GM19395 (cell line): Measurements from ENCODE around the gene IZUMO1R.
"Not testable (repeated sequence)": the region's sequence is repeated elsewhere in the genome, so short reads cannot be mapped to it uniquely, and the experiment has no call there.

Experiments
- ATAC-seq: cut with Tn5 transposase; IDR thresholded peaks from one replicate; pipeline ENCODE4 v1.9.1; 2021; ENCODE audit warnings: mild to moderate bottlenecking, moderate library complexity; ENCODE audit not compliant: unreplicated experiment

Gene IZUMO1R

DNA sequence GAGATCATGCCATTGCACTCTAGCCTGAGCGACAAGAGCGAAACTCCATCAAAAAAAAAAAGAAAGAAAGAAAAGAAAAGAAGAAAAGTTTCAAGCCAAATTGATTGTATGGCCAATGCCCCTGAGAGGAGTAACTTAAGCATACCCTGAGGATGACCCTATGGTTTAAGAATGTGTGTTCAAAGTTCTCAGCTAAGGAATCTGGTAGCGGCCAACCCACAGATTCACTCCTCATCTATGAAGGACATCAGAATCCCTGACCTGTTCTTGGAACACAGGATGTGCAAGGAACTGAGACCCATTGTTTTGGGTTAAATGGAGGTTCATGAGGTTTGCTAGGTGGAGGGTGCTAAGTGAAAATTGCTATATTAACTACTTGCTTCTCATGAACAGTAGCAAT lies 18.1 kb downstream of the IZUMO1R start:
- no peak for ATAC-seq

DNA sequence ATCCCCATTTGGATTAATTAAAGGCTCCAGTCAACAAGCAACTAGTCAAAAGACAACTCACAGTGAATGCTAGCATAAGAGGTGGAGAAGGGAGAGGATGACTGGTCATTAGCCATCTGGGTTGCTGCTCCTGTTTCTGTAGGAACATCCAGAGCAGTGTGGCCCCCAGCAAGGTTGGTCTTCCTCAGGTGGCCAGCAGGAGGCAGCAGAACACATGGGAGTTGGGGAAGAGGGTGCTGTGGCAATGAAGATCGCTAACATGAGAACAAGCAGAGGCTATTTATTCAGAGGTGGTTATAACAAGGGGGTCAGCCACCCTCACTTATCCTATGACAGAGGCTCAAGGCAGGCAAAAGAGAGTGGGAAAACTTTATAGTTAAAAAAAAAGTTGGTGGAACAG lies 21.3 kb downstream of the IZUMO1R start:
- peak; percentile 88 for ATAC-seq

DNA sequence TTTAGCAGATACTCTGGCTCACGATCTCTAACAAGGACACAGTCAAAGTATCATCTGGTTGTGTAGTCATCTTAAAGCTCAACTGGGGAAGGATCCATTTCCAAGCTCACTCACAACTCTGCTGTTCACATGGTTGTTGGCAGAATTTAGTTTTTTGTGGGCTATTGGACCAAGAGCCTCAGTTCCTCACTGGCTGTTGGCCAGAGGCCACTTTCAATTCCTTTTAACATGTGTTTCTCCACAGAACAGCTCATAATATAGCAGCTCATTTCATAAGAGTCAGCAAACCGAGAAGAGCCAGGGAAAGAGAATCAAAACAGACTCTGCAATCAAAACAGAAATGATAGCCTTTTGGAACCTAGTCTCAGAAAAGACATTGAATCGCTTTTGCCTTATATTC lies 22.6 kb downstream of the IZUMO1R start:
- no peak for ATAC-seq

DNA sequence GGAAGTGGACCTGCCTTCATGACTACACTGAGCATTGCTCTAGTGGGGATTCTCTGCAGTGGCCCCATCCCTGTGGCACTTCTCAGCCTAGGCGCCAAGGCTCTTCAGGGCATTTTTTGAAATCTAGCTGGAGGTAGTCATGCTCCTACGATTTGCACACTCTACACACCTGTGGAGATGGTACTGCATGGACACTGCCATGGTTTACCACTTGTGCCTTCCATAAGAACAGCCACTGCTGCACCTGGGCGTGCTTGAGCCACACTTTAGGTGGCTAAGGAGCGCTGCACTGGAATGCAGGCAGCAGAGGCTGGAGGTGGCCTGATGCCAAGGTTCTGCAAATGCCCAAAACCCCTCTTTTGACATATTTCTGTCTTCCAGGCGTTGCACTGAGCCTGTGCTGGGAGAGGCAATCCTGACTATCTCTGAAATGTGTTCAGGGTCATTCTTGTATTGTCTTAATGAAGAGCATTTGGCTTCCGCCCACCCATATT lies 24.3 kb downstream of the IZUMO1R start:
- ATAC-seq: no peak

DNA sequence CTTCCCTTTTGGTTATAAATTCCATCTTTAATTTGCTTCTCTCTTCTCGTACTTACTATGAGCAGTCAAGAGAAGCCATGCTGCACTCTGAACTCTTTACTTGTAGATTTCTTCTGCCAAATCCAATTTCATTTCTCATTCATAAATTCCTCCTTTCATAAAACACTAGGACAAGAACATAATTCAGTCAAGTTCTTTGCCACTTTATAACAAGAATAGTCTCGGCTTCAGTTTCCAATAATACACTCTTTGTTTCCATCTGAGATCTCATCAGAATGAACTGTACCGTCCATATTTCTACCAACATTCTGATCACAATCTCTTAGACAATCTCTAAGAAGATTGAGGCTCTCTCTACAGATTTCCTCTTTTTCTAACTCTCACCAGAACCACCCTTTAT lies 25.1 kb downstream of the IZUMO1R start:
- no peak for ATAC-seq

DNA sequence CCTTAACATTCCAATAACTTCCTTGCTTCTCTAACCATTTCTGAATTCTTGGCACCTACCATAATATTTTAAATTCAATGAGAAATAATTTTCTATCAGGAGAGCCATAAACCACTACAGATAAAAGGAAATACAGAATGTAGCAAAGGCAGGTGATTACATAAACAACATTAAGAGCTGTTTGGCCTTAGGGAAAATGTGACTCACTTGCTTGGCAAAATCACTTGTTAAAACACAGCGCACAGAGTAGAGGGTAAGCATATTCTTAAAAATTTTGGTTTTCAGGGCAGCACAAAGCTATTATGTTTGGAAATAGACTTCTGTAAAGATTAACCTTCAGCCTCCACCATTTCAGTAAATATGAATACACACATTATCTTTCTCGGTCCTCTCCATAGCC lies 26.4 kb downstream of the IZUMO1R start:
- ATAC-seq: no peak

DNA sequence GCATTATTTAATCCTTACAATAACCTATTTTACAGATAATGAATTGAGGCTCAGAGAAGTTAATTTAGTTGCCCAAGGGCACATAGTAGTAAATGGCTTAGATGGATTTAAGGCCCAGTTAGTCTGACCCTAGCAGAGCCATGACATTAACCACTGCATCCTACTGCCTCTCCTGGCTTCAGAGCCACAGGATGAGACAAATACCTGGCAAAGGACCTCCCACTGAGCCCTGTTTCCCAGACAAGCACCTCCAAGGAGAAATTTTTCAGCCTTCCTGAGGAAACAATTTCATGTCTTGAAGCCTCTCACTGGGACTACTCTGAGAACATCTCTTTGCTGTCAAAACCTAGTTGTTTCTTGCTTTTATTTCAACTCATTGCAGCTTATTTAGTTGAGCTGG lies 28.4 kb downstream of the IZUMO1R start:
- no peak for ATAC-seq

DNA sequence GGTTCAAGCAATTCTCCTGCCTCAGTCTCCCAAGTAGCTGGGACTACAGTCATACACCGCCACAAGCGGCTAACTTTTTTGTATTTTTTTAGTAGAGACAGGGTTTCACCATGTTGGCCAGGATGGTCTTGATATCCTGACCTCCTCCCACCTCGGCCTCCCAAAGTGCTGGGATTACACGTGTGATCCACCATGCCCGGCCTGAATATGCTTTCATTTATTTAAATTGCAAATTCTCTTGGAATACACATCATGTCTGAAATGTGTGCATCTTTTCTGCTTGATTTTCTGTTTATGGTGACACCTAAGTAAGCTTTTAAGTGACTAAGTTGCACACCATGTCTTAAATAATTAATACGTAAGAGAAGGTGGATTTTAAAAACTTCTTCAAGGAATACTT lies 31.7 kb downstream of the IZUMO1R start:
- ATAC-seq: no peak

DNA sequence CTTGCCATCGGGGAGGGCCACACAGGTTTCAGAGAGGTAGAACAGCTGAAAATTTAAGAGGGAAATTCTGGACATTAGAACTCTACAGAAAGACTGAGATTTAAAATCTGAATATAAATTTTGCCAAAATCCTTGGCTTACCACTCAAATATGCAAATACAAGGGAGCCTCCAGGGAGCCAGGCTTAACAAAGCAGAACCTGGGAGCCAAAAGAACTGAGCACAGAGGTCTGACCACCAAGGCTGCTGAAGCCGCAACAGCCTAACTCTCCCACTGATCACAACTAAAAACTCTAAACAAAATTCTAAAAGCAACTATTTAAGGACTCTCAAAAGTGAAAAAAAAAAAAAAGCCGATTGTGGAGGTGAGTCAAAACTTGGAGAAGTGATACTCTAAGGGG lies 34.3 kb downstream of the IZUMO1R start:
- ATAC-seq: no peak

DNA sequence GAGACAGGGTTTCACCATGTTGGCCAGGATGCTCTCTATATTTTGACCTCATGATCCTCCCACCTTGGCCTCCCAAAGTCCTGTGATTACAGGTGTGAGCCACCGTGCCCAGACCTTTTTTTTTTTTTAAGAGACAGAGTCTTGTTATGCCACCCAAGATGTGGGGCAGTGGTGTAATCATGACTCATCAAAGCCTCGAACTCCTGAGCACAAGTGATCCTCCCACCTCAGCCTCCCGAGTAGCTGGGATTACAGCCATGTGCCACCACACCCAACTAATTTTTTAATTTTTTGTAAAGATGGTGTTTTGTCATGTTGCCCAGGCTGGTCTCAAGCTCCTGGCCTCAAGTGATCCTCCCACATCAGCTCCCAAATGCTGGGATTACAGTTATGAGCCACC lies 37.9 kb downstream of the IZUMO1R start:
- ATAC-seq: no peak

DNA sequence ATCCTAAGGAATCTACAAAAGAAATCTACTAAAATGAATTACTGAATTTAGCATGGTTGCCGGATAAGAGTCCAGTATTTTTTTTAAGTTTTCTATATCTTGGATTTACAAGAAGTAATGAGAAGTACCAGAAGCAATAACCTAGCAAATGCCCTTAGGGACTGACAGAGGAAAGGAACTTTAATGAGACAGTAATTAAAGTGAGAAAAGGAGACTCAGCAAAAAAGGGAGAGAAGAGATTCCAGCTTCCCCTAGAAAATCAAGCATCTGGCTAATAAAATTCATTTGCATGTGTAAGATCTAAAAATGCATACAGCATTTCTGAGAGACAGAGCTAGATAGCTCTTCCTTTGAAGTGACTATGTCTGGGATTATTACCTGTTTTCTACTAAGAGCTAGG lies 39.1 kb downstream of the IZUMO1R start:
- ATAC-seq: no peak

DNA sequence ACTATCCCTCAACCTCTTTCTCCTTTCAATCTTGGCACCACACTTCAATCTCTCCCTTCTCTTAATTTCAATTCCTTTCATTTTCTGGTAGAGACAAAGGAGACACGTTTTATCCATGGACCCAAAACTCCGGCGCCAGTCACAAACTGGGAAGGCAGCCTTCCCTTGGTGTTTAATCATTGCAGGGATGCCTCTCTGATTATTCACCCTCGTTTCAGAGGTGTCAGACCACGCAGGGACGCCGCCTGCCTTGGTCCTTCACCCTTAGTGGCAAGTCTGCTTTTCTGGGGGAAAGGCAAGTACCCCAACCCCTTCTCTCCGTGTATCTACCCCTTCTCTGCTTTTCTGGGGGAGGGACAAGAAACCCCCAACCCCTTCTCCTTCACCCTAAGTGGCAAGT lies 41.9 kb downstream of the IZUMO1R start:
- not testable (repeated sequence) for ATAC-seq

DNA sequence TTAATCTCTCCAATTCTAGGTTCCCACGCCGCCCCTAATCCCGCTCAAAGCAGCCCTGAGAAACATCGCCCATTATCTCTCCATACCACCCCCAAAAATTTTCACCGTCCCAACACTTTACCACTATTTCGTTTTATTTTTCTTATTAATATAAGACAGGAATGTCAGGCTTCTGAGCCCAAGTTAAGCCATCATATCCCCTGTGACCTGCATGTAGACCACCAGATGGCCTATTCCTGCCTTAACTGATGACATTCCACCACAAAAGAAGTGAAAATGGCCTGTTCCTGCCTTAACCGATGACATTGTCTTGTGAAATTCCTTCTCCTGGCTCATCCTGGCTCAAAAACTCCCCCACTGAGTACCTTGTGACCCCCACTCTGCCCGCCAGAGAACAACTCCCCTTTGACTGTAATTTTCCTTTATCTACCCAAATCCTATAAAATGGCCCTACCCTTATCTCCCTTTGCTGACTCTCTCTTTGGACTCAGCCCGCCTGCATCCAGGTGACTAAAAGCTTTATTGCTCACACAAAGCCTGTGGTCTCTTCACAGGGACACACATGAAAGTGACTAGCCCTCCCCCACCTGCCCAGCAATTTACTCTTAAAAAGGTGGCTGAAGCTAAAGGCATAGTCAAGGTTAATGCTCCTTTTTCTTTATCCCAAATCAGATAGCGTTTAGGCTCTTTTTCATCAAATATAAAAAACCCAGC lies 46.6 kb downstream of the IZUMO1R start:
- not testable (repeated sequence) for ATAC-seq
